Tibial artery (tissue), 4 donors: ENCODE results near the gene NELFA.
A peak's percentile ranks its signal among the peaks of the same experiment; 100 is the strongest.

ENCODE experiments used
- DNase-seq, 2 donors: peaks; one replicate each; pipeline ENCODE4 v3.0.0-alpha.2; 2019
- H3K27ac ChIP-seq, 2 donors: fragments of 200-600 bp; sonication (generic) in 1 of 2; 1 replicate in 1 of 2; 2 replicates in 1 of 2; pipeline ENCODE4 v1.5.1; 2018 to 2019; ENCODE audit warnings: mild to moderate bottlenecking in 1 of 2
- H3K27me3 ChIP-seq, 2 donors: fragments of 200-600 bp; sonication (generic) in 1 of 2; one replicate each; pipeline versions ENCODE4 v1.5.1 to v1.6.0; 2016 to 2019
- H3K36me3 ChIP-seq, 3 donors: fragments of 200-600 bp; sonication (generic) in 2 of 3; one replicate each; pipeline ENCODE4 v1.5.1; 2016 to 2019; ENCODE audit warnings: mild to moderate bottlenecking in 2 of 3
- H3K4me1 ChIP-seq, 4 donors: fragments of 200-600 bp; sonication (generic) in 2 of 4; 1 replicate in 3 of 4; 2 replicates in 1 of 4; pipeline ENCODE4 v1.5.1; 2016 to 2019
- H3K4me3 ChIP-seq, 2 donors: fragments of 200-600 bp; sonication (generic) in 1 of 2; 1 replicate in 1 of 2; 2 replicates in 1 of 2; pipeline ENCODE4 v1.5.1; 2018 to 2019; ENCODE audit warnings: mild to moderate bottlenecking in 2 of 2
- H3K9me3 ChIP-seq, 3 donors: fragments of 200-600 bp; sonication (generic) in 1 of 3; one replicate each; pipeline ENCODE4 v1.5.1; 2016 to 2019
- CTCF ChIP-seq, 2 experiments: fragments of 200-600 bp in 1 of 2; fragments of 450-650 bp in 1 of 2; IDR thresholded peaks; one replicate each; pipeline ENCODE4 v1.5.1; 2017 to 2019; ENCODE audit warnings: antibody characterized with exemption in 2 of 2, mild to moderate bottlenecking in 1 of 2, moderate library complexity in 1 of 2
- intact Hi-C: fragments of 100-400 bp; cut with DNase I; formaldehyde crosslinking; loops from one replicate; pipeline ENCODE4 v1.15.0; 2023; ENCODE audit warnings: low total_unique reads

NELFA gene

GRCh38 chr4:2046031-2046961 is 37.5 kb upstream of the NELFA start:
- Histone ChIP-seq H3K27me3 (peaks cover 0 to 74% of the 10 kb centered on the region in 2 donors), H3K4me1 (peaks cover 0 to 25% (median 15%) of the 10 kb centered on the region in 4 donors), H3K9me3 (peaks cover 0 to 5% (median 0%) of the 10 kb centered on the region in 3 donors), H3K4me3 (no peak overlapping the region), H3K27ac (no peak overlapping the region), H3K36me3 (no peaks in the 10 kb centered on the region)
- intact Hi-C loops, result no loop called here
- no peak for TF ChIP-seq CTCF (IDR thresholded peaks at IDR 0.05)
- DNase-seq, result peak in 1 of 2 donors; percentile 17

- no peak for DNase-seq
- Histone ChIP-seq H3K36me3 (no peaks in the 10 kb centered on the region), H3K27me3 (peaks cover 0 to 76% of the 10 kb centered on the region in 2 donors), H3K4me1 (peaks cover 0 to 32% (median 23%) of the 10 kb centered on the region in 4 donors), H3K4me3 (no peak overlapping the region), H3K9me3 (peaks cover 0 to 5% (median 0%) of the 10 kb centered on the region in 3 donors), H3K27ac (no peak overlapping the region)
- TF ChIP-seq CTCF (IDR thresholded peaks at IDR 0.05), result no peak
- intact Hi-C loops, result no loop called here
Observed at GRCh38 chr4:2045518-2045951, 36.8 kb upstream of the NELFA start.

- no peaks in the 10 kb centered on the region for H3K36me3 ChIP-seq
- intact Hi-C loops, result no loop called here
- H3K9me3 ChIP-seq, result peaks cover 0 to 5% (median 0%) of the 10 kb centered on the region in 3 donors
- no peak overlapping the region for H3K27ac ChIP-seq
- TF ChIP-seq CTCF (IDR thresholded peaks at IDR 0.05), result no peak
- peaks cover 0 to 83% of the 10 kb centered on the region in 2 donors for H3K27me3 ChIP-seq
- peaks cover 0 to 36% (median 26%) of the 10 kb centered on the region in 4 donors for H3K4me1 ChIP-seq
- DNase-seq, result no peak
- no peak overlapping the region for H3K4me3 ChIP-seq
Observed at GRCh38 chr4:2044542-2045517, 36.1 kb upstream of the NELFA start.

- Histone ChIP-seq H3K36me3 (no peaks in the 10 kb centered on the region), H3K4me3 (no peak overlapping the region), H3K4me1 (peaks cover 0 to 36% (median 26%) of the 10 kb centered on the region in 4 donors), H3K9me3 (peaks cover 0 to 5% (median 0%) of the 10 kb centered on the region in 3 donors), H3K27me3 (peaks cover 0 to 90% of the 10 kb centered on the region in 2 donors), H3K27ac (no peak overlapping the region)
- intact Hi-C loops, result no loop called here
- no peak for DNase-seq
- TF ChIP-seq CTCF (IDR thresholded peaks at IDR 0.05), result no peak
Observed at GRCh38 chr4:2044119-2044485, 35.3 kb upstream of the NELFA start.

- TF ChIP-seq CTCF (IDR thresholded peaks at IDR 0.05), result no peak
- Histone ChIP-seq H3K4me1 (peaks cover 0 to 36% (median 26%) of the 10 kb centered on the region in 4 donors), H3K36me3 (no peaks in the 10 kb centered on the region), H3K4me3 (no peak overlapping the region), H3K9me3 (peaks cover 0 to 5% (median 0%) of the 10 kb centered on the region in 3 donors), H3K27ac (no peak overlapping the region), H3K27me3 (peaks cover 0 to 90% of the 10 kb centered on the region in 2 donors)
- intact Hi-C loops, result no loop called here
- no peak for DNase-seq
Observed at GRCh38 chr4:2043396-2044118, 34.8 kb upstream of the NELFA start.
